ENCODE data around the gene SFTPD. TPM values are rescaled to one million over a fixed set of nuclear protein-coding genes. Genes with fewer than 3 reads are reported as not detected.

The SFTPD gene
- total RNA-seq, 1 experiment from 2014 or later = not detected

- Histone ChIP-seq H3K9me3 (ENCODE audit: low read depth, low read length, poor library complexity, severe bottlenecking) (peaks cover 7% of the 10 kb centered on the region), H3K36me3 (ENCODE audit: insufficient read depth, low read length, poor library complexity, severe bottlenecking) (no peaks in the 10 kb centered on the region), H3K4me1 (ENCODE audit: insufficient read depth, low read length, poor library complexity, severe bottlenecking) (no peaks in the 10 kb centered on the region), H3K27ac (ENCODE audit: low read depth, low read length, poor library complexity, severe bottlenecking) (no peak overlapping the region), H3K27me3 (replicated peaks; ENCODE audit: insufficient read depth, low read depth, low read length, poor library complexity) (peaks cover 37% of the 10 kb centered on the region), H3K4me3 (ENCODE audit: low read depth, low read length, poor library complexity, severe bottlenecking) (no peak overlapping the region)
- no TSS peak for BruUV-seq (replicated peaks)
- TF ChIP-seq EZH2 (IDR thresholded peaks at IDR 0.05; ENCODE audit: borderline replicate concordance, low read depth, low read length, poor library complexity, severe bottlenecking) (no peak), CTCF (conservative IDR thresholded peaks at IDR 0.05; ENCODE audit: low read depth, low read length) (no peak)
- ChIA-PET POLR2A (ENCODE audit: low non-redundant PET) (no interaction called here), CTCF (no interaction called here)
- DNase-seq (ENCODE audit: low spot score) = no peak
- intact Hi-C loops (cut with micrococcal nuclease; ENCODE audit: unreplicated experiment) = no loop called here
Measured at GRCh38 chr10:79980711-79981110, 31.8 kb upstream of the SFTPD start.

GRCh38 chr10:79979976-79980687 is 31.2 kb upstream of the SFTPD start:
- DNase-seq (ENCODE audit: low spot score) = no peak
- Histone ChIP-seq H3K4me3 (ENCODE audit: low read depth, low read length, poor library complexity, severe bottlenecking) (no peak overlapping the region), H3K36me3 (ENCODE audit: insufficient read depth, low read length, poor library complexity, severe bottlenecking) (no peaks in the 10 kb centered on the region), H3K27ac (ENCODE audit: low read depth, low read length, poor library complexity, severe bottlenecking) (no peak overlapping the region), H3K4me1 (ENCODE audit: insufficient read depth, low read length, poor library complexity, severe bottlenecking) (no peaks in the 10 kb centered on the region), H3K9me3 (ENCODE audit: low read depth, low read length, poor library complexity, severe bottlenecking) (peaks cover 7% of the 10 kb centered on the region), H3K27me3 (replicated peaks; ENCODE audit: insufficient read depth, low read depth, low read length, poor library complexity) (peaks cover 33% of the 10 kb centered on the region)
- BruUV-seq (replicated peaks) = no TSS peak
- ChIA-PET POLR2A (ENCODE audit: low non-redundant PET) (no interaction called here), CTCF (no interaction called here)
- TF ChIP-seq EZH2 (IDR thresholded peaks at IDR 0.05; ENCODE audit: borderline replicate concordance, low read depth, low read length, poor library complexity, severe bottlenecking) = no peak
- intact Hi-C loops (cut with micrococcal nuclease; ENCODE audit: unreplicated experiment) = no loop called here

GRCh38 chr10:79979310-79979975 is 30.5 kb upstream of the SFTPD start:
- Histone ChIP-seq H3K36me3 (ENCODE audit: insufficient read depth, low read length, poor library complexity, severe bottlenecking) (no peaks in the 10 kb centered on the region), H3K4me1 (ENCODE audit: insufficient read depth, low read length, poor library complexity, severe bottlenecking) (no peaks in the 10 kb centered on the region), H3K9me3 (ENCODE audit: low read depth, low read length, poor library complexity, severe bottlenecking) (peaks cover 7% of the 10 kb centered on the region), H3K27ac (ENCODE audit: low read depth, low read length, poor library complexity, severe bottlenecking) (no peak overlapping the region), H3K4me3 (ENCODE audit: low read depth, low read length, poor library complexity, severe bottlenecking) (no peak overlapping the region), H3K27me3 (replicated peaks; ENCODE audit: insufficient read depth, low read depth, low read length, poor library complexity) (peaks cover 32% of the 10 kb centered on the region)
- BruUV-seq (replicated peaks) = no TSS peak
- TF ChIP-seq EZH2 (IDR thresholded peaks at IDR 0.05; ENCODE audit: borderline replicate concordance, low read depth, low read length, poor library complexity, severe bottlenecking) (no peak), CTCF (conservative IDR thresholded peaks at IDR 0.05; ENCODE audit: low read depth, low read length) (no peak)
- no peak for DNase-seq (ENCODE audit: low spot score)
- ChIA-PET CTCF (no interaction called here), POLR2A (ENCODE audit: low non-redundant PET) (no interaction called here)
- intact Hi-C loops (cut with micrococcal nuclease; ENCODE audit: unreplicated experiment) = no loop called here

Data from A673 (cell line).